ENCODE data around the gene EML2.
"Not testable (repeated sequence)": the region's sequence is repeated elsewhere in the genome, so short reads cannot be mapped to it uniquely, and the experiment has no call there.

Gene EML2, protein sequence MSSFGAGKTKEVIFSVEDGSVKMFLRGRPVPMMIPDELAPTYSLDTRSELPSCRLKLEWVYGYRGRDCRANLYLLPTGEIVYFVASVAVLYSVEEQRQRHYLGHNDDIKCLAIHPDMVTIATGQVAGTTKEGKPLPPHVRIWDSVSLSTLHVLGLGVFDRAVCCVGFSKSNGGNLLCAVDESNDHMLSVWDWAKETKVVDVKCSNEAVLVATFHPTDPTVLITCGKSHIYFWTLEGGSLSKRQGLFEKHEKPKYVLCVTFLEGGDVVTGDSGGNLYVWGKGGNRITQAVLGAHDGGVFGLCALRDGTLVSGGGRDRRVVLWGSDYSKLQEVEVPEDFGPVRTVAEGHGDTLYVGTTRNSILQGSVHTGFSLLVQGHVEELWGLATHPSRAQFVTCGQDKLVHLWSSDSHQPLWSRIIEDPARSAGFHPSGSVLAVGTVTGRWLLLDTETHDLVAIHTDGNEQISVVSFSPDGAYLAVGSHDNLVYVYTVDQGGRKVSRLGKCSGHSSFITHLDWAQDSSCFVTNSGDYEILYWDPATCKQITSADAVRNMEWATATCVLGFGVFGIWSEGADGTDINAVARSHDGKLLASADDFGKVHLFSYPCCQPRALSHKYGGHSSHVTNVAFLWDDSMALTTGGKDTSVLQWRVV

GRCh38 chr19:45638930-45639729 lies at the start of gene EML2:
TSS of gene EML2 (minus strand) at chr19:45639397. CDS start at chr19:45639376, 21 bp downstream.
- Histone ChIP-seq H3K36me3 (ENCODE audit: insufficient read depth, low read length) (no peaks in the 10 kb centered on the region), H3K9me3 (ENCODE audit: control insufficient read depth, insufficient read depth, low read length) (no peaks in the 10 kb centered on the region), H3K4me1 (ENCODE audit: insufficient read depth, low read length) (peaks cover 11% of the 10 kb centered on the region), H3K9ac (ENCODE audit: low read depth, low read length) (peak within 1 kb of the TSS; percentile 71)

DNA sequence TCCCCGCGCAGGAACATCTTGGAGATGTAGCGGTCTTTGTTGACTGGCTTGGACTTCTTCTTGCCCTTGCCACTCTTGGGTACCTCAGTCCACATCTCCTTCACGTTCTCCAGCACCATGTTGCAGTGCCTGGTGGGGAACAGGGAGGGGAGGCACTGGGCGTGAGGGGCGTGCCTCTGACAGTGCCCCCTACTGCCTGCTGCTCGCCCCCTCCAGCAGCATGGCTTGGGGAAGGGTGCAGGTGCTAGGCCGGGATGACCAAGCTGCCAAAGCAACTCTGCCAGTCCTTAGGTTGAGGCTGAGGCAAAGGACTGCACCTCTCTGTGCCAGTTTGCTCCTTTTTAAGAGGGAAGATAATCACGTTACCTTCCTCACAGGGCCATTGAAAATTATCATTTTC lies 48.4 kb upstream of the EML2 start:
- peaks cover 28% of the 10 kb centered on the region for H3K36me3 ChIP-seq (ENCODE audit: insufficient read depth, low read length)

DNA sequence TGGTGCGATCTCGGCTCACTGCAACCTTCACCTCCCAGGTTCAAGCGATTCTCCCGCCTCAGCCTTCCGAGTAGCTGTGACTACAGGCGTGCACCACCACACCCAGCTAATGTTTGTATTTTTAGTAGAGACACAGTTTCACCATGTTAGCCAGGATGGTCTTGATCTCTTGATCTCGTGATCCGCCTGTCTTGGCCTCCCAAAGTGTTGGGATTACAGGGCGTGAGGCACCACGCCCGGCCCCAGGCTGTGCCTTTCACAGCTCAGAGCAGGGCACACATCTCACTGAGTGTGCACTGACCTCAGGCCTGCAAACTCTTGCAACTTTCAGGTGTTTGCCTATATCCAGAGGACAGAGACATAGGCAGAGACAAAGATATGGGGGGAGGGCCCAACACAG lies 45.8 kb upstream of the EML2 start:
- peaks cover 28% of the 10 kb centered on the region for H3K36me3 ChIP-seq (ENCODE audit: insufficient read depth, low read length)
- not testable (repeated sequence) for H3K9ac ChIP-seq (ENCODE audit: low read depth, low read length); H3K4me1 ChIP-seq (ENCODE audit: insufficient read depth, low read length); H3K9me3 ChIP-seq (ENCODE audit: control insufficient read depth, insufficient read depth, low read length)

More for the DNA sequence above, 48.4 kb upstream of the EML2 start:
- H3K9ac ChIP-seq (ENCODE audit: low read depth, low read length), result no peak overlapping the region
- H3K9me3 ChIP-seq (ENCODE audit: control insufficient read depth, insufficient read depth, low read length), result no peaks in the 10 kb centered on the region
- H3K4me1 ChIP-seq (ENCODE audit: insufficient read depth, low read length), result no peaks in the 10 kb centered on the region

- Histone ChIP-seq H3K36me3 (ENCODE audit: insufficient read depth, low read length) (peaks cover 16% of the 10 kb centered on the region), H3K4me1 (ENCODE audit: insufficient read depth, low read length) (no peaks in the 10 kb centered on the region), H3K9me3 (ENCODE audit: control insufficient read depth, insufficient read depth, low read length) (no peaks in the 10 kb centered on the region), H3K9ac (ENCODE audit: low read depth, low read length) (no peak overlapping the region)
Observed at GRCh38 chr19:45682908-45683307, 43.7 kb upstream of the EML2 start.

DNA sequence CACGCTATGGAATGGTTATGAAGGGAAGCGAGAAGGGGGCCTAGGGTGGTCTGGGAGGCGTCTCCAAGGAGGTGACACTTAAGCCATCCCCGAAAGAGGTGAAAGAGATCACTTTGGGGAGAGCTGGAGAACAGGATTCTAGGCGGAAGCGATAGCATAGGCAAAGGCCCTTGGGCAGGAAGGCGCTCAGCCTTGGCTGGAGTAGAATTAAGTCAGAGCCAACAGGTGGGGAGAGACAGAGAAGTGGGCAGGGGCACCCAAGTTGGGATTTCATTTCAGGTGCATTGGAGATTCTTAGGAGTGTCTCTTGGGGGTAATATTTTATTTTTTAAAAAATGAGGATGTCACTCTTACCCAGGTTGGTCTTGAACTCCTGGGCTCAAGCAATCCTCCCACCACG lies 42.9 kb upstream of the EML2 start:
- no peaks in the 10 kb centered on the region for H3K9me3 ChIP-seq (ENCODE audit: control insufficient read depth, insufficient read depth, low read length)
- H3K36me3 ChIP-seq (ENCODE audit: insufficient read depth, low read length), result peaks cover 13% of the 10 kb centered on the region
- no peaks in the 10 kb centered on the region for H3K4me1 ChIP-seq (ENCODE audit: insufficient read depth, low read length)
- no peak overlapping the region; the same call in 1 of the 2 replicates for H3K9ac ChIP-seq (ENCODE audit: low read depth, low read length)

DNA sequence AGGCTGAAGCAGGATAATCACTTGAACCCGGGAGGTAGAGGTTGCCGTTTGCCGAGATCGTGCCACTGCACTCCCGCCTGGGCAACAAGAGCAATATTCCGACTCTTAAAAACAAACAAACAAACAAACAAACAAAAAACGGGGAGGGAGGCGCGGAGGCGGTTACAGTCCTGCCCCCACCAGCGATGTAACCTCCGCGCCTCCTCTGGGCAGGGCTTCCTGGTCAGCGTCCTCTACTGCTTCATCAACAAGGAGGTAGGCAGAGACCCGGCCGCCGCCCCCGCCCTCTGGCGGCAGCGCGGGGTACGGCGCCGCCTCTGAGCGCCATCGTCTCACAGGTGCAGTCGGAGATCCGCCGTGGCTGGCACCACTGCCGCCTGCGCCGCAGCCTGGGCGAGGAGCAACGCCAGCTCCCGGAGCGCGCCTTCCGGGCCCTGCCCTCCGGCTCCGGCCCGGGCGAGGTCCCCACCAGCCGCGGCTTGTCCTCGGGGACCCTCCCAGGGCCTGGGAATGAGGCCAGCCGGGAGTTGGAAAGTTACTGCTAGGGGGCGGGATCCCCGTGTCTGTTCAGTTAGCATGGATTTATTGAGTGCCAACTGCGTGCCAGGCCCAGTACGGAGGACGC lies 42.3 kb upstream of the EML2 start:
- Histone ChIP-seq H3K36me3 (ENCODE audit: insufficient read depth, low read length) (peaks cover 9% of the 10 kb centered on the region), H3K9me3 (ENCODE audit: control insufficient read depth, insufficient read depth, low read length) (no peaks in the 10 kb centered on the region), H3K9ac (ENCODE audit: low read depth, low read length) (peak overlapping the region; percentile 54), H3K4me1 (ENCODE audit: insufficient read depth, low read length) (no peaks in the 10 kb centered on the region)

DNA sequence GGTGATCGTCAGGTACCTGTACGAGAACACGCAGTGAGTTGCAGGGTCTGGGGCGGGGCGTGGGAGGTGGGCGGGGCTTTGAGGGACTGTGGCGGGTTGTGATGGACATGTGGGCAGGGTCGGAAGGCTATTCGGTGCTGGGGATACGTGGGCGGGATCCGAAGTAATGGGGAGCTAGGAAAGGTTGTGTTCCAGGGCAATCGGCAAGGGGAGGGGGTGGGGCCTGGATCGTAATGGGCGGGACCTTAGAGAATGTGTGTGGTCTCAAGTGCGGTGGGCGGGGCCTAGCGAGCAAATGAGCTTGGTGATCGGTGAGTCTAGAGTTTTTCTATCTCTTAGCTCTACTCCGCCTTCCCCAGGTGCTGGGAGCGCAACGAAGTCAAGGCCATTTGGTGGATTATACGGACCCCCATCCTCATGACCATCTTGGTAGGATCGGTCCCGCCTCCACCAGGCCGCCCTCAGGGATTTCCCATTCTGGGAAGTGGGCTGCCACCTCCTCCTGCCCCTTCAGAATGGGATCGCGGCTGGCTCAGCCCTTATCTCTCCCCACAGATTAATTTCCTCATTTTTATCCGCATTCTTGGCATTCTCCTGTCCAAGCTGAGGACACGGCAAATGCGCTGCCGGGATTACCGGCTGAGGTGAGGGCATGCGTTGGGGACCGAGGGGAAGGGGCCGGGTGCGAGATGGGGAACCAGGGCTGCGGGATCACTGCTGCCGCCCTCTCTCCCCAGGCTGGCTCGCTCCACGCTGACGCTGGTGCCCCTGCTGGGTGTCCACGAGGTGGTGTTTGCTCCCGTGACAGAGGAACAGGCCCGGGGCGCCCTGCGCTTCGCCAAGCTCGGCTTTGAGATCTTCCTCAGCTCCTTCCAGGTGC lies 38.4 kb upstream of the EML2 start:
- Histone ChIP-seq H3K9ac (ENCODE audit: low read depth, low read length) (peak overlapping the region; percentile 58), H3K36me3 (ENCODE audit: insufficient read depth, low read length) (no peaks in the 10 kb centered on the region), H3K4me1 (ENCODE audit: insufficient read depth, low read length) (no peaks in the 10 kb centered on the region), H3K9me3 (ENCODE audit: control insufficient read depth, insufficient read depth, low read length) (no peaks in the 10 kb centered on the region)

DNA sequence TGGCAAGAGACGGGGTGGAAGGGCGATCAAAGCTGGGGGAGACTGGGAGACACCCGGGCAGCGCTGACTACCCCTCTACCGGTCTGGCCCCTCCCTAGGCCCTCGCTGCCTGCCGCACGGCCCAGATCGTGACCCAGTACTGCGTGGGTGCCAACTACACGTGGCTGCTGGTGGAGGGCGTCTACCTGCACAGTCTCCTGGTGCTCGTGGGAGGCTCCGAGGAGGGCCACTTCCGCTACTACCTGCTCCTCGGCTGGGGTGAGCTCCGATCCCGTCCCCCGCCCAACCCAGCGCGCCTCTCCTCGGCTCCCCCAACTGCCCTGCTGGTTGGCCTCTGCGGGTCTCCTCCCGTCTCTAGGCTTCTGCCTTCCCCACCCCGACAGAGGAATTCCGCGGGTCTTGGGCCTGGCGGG lies 37.7 kb upstream of the EML2 start:
- H3K9ac ChIP-seq (ENCODE audit: low read depth, low read length), result peak overlapping the region; percentile 54
- no peaks in the 10 kb centered on the region for H3K9me3 ChIP-seq (ENCODE audit: control insufficient read depth, insufficient read depth, low read length)

GRCh38 chr19:45674946-45675345 lies 35.7 kb upstream of the EML2 start:
- Histone ChIP-seq H3K36me3 (ENCODE audit: insufficient read depth, low read length) (no peaks in the 10 kb centered on the region), H3K4me1 (ENCODE audit: insufficient read depth, low read length) (no peaks in the 10 kb centered on the region), H3K9ac (ENCODE audit: low read depth, low read length) (no peak overlapping the region), H3K9me3 (ENCODE audit: control insufficient read depth, insufficient read depth, low read length) (no peaks in the 10 kb centered on the region)

More for the DNA sequence above, 37.7 kb upstream of the EML2 start:
- no peaks in the 10 kb centered on the region for H3K36me3 ChIP-seq (ENCODE audit: insufficient read depth, low read length)
- H3K4me1 ChIP-seq (ENCODE audit: insufficient read depth, low read length), result no peaks in the 10 kb centered on the region

- peak overlapping the region; percentile 71 for H3K9ac ChIP-seq (ENCODE audit: low read depth, low read length)
- no peaks in the 10 kb centered on the region for H3K9me3 ChIP-seq (ENCODE audit: control insufficient read depth, insufficient read depth, low read length)
Observed at GRCh38 chr19:45670670-45671453, 31.7 kb upstream of the EML2 start.

GRCh38 chr19:45668342-45668871 lies 29.2 kb upstream of the EML2 start:
- H3K9ac ChIP-seq (ENCODE audit: low read depth, low read length), result peak overlapping the region; percentile 71; the same call in 1 of the 2 replicates
- H3K4me1 ChIP-seq (ENCODE audit: insufficient read depth, low read length), result peaks cover 7% of the 10 kb centered on the region
- H3K36me3 ChIP-seq (ENCODE audit: insufficient read depth, low read length), result no peaks in the 10 kb centered on the region
- H3K9me3 ChIP-seq (ENCODE audit: control insufficient read depth, insufficient read depth, low read length), result no peaks in the 10 kb centered on the region

More at GRCh38 chr19:45670670-45671453, 31.7 kb upstream of the EML2 start:
- Histone ChIP-seq H3K36me3 (ENCODE audit: insufficient read depth, low read length) (no peaks in the 10 kb centered on the region), H3K4me1 (ENCODE audit: insufficient read depth, low read length) (peaks cover 7% of the 10 kb centered on the region)

DNA sequence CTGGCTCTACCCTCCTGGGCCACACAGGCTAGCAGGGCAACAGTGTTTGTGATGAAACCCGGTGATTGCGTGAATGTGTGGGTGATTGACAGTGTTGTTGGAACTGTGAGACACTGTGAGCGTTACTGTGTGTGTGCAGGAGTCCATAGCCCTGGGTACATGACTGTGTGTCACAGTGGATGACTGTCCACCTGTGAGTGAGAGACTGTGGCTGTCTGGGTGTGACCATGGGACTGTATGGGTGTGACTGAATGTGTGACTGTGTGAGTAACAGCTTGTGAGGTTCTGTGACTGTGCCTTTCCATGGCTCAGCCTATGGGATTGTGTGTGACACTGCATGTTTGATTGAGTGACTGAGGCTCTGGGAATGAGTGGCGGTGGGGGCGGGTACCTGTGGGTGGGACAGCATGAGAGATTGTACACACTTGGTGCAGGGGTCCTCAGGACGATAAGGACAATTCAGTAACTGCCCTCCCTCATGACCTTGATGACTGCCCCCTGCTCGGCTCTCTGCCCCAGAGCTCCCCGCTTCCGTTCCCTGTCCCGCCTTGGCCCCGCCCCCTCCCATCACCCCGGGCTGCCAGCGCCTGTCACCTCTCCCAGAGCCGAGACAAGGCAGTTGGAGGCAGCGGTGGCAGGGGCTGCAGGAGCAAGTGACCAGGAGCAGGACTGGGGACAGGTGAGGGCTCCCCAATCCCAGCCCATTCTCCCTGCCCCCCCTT lies 28.6 kb upstream of the EML2 start, which contains the start of gene GIPR:
TSS of gene GIPR (plus strand) at position 602 of the 722 bp plus-strand sequence. CDS start 1,300 bp downstream, outside the sequence.
- H3K36me3 ChIP-seq (ENCODE audit: insufficient read depth, low read length), result no peaks in the 10 kb centered on the region
- H3K9ac ChIP-seq (ENCODE audit: low read depth, low read length), result peak within 1 kb of the TSS; percentile 71; the same call in 1 of the 2 replicates
- H3K4me1 ChIP-seq (ENCODE audit: insufficient read depth, low read length), result peaks cover 7% of the 10 kb centered on the region
- H3K9me3 ChIP-seq (ENCODE audit: control insufficient read depth, insufficient read depth, low read length), result no peaks in the 10 kb centered on the region

All from ES-I3 (cell line).